ENCODE results near the gene AFF1. TPM values are rescaled to one million over a fixed set of nuclear protein-coding genes. Genes with fewer than 3 reads are reported as not detected.

The AFF1 gene
- total RNA-seq, 4 donors from 2014 or later, result 105 to 152 (median 111) TPM

DNA sequence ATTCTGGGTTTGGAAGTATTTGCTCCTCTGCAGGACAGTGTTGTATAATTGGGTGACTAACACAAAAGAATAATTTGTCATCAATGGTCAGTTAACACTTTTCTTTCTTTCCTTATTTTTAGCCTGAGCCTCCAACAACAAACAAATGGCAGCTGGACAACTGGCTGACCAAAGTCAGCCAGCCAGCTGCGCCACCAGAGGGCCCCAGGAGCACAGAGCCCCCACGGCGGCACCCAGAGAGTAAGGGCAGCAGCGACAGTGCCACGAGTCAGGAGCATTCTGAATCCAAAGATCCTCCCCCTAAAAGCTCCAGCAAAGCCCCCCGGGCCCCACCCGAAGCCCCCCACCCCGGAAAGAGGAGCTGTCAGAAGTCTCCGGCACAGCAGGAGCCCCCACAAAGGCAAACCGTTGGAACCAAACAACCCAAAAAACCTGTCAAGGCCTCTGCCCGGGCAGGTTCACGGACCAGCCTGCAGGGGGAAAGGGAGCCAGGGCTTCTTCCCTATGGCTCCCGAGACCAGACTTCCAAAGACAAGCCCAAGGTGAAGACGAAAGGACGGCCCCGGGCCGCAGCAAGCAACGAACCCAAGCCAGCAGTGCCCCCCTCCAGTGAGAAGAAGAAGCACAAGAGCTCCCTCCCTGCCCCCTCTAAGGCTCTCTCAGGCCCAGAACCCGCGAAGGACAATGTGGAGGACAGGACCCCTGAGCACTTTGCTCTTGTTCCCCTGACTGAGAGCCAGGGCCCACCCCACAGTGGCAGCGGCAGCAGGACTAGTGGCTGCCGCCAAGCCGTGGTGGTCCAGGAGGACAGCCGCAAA lies 179.6 kb downstream of the AFF1 start:
- no peaks in the 10 kb centered on the region for H3K9me3 ChIP-seq
- 89% methylated on average over 24 of the region's 24 CpGs for WGBS, 2 donors
- DNase-seq (ENCODE audit: low spot score in 2 of 2), result no peak
- peaks cover 3 to 54% (median 19%) of the 10 kb centered on the region in 3 donors for H3K36me3 ChIP-seq
- peaks cover 0 to 29% (median 3%) of the 10 kb centered on the region in 4 donors for H3K4me1 ChIP-seq
- no peaks in the 10 kb centered on the region for H3K27me3 ChIP-seq
- TF ChIP-seq, protein P1, sequence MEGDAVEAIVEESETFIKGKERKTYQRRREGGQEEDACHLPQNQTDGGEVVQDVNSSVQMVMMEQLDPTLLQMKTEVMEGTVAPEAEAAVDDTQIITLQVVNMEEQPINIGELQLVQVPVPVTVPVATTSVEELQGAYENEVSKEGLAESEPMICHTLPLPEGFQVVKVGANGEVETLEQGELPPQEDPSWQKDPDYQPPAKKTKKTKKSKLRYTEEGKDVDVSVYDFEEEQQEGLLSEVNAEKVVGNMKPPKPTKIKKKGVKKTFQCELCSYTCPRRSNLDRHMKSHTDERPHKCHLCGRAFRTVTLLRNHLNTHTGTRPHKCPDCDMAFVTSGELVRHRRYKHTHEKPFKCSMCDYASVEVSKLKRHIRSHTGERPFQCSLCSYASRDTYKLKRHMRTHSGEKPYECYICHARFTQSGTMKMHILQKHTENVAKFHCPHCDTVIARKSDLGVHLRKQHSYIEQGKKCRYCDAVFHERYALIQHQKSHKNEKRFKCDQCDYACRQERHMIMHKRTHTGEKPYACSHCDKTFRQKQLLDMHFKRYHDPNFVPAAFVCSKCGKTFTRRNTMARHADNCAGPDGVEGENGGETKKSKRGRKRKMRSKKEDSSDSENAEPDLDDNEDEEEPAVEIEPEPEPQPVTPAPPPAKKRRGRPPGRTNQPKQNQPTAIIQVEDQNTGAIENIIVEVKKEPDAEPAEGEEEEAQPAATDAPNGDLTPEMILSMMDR (IDR thresholded peaks at IDR 0.05), result no peak
- TF ChIP-seq EP300 (IDR thresholded peaks at IDR 0.05), result no peak
- TF ChIP-seq POLR2A (IDR thresholded peaks at IDR 0.05), result no peak
- H3K27ac ChIP-seq, result no peak overlapping the region
- no peak overlapping the region for H3K4me3 ChIP-seq

DNA sequence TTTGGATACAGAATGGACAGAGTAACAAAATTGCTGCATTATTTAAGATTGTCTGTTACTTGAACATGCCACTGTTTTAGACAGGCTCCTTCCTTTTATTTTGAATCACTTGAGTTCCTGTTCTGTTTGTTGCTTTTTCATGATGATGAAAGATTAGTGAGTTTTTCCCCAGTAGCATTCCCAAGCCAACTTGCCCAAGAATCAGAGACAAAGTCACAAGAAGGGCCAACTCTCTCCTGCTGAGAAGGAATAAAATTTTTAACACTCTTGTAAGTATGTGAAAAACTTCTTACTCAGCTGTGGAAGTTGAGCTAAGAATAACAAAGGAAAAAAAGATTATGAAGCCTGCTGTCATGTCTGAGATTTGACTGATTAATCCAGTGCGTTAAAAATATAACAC lies 181.4 kb downstream of the AFF1 start:
- TF ChIP-seq, protein P1 (IDR thresholded peaks at IDR 0.05), result no peak
- TF ChIP-seq EP300 (IDR thresholded peaks at IDR 0.05), result no peak
- Histone ChIP-seq H3K36me3 (peaks cover 3 to 68% (median 19%) of the 10 kb centered on the region in 3 donors), H3K4me3 (no peak overlapping the region), H3K27me3 (no peaks in the 10 kb centered on the region), H3K27ac (no peak overlapping the region), H3K9me3 (no peaks in the 10 kb centered on the region), H3K4me1 (peaks cover 0 to 34% (median 14%) of the 10 kb centered on the region in 4 donors)
- WGBS, 2 donors, result 97 to 98% methylated on average over 1 of the region's 1 CpG
- DNase-seq (ENCODE audit: low spot score in 2 of 2), result no peak

DNA sequence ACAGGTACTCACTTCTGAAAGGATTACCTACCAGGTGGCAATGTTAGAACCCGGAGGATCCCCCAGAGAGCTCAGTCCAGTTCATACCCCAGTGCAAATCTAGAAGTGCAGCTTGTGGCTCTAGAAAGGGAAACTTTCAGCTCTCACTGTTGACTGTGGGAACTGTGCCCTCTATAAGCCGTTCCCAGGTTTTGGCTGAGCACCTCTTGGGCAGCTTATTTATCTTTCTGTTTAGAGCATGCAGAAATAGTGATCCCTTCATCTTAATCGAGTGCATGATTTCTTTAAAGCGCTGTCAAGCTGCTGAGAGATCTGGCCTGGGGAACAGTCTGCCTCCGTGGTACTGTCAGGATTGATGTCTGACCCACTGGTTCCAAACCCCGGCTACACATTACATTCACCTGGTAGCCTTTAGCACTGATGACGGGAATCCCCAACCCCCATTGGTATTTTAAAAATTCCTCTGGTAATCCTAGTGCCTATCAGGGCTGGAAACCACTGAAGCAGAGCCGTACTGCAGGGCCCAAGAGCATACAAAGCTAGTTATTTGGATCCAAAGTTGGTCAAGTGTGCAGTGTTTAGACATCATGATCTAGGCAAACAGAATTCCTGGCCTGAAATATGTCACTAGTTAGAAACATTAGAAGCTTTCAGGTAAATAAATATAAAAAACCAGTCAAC lies 182.4 kb downstream of the AFF1 start:
- no peaks in the 10 kb centered on the region for H3K27me3 ChIP-seq
- no peak overlapping the region for H3K4me3 ChIP-seq
- 74 to 80% methylated on average over 8 of the region's 8 CpGs for WGBS, 2 donors
- H3K4me1 ChIP-seq, result peaks cover 0 to 44% (median 17%) of the 10 kb centered on the region in 4 donors
- no peaks in the 10 kb centered on the region for H3K9me3 ChIP-seq
- TF ChIP-seq EP300 (IDR thresholded peaks at IDR 0.05) (no peak), POLR2A (IDR thresholded peaks at IDR 0.05) (no peak)
- TF ChIP-seq, protein P1 (IDR thresholded peaks at IDR 0.05), result no peak
- DNase-seq (ENCODE audit: low spot score in 2 of 2), result no peak
- H3K27ac ChIP-seq, result no peak overlapping the region
- H3K36me3 ChIP-seq, result peaks cover 3 to 62% (median 19%) of the 10 kb centered on the region in 3 donors

DNA sequence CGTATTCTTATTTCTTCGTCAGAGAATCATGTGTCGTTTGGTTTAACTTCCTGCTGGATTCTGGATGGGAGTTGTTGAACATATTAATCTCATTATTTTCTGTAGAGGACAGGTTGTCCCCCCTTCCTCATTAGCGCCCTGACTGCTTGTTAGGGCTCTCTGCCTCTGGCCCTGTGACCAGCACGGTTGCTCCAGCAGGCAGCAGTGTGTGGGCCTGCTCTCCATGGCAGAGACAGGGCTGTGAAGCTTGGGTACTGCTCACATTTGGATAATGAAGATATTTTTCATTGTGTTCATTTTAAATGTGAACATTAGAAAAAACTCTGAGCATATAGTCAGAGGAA lies 182.9 kb downstream of the AFF1 start:
- H3K27ac ChIP-seq, result no peak overlapping the region
- no peaks in the 10 kb centered on the region for H3K27me3 ChIP-seq
- H3K9me3 ChIP-seq, result no peaks in the 10 kb centered on the region
- H3K4me1 ChIP-seq, result peaks cover 0 to 47% (median 17%) of the 10 kb centered on the region in 4 donors
- 82 to 87% methylated on average over 5 of the region's 5 CpGs for WGBS, 2 donors
- H3K36me3 ChIP-seq, result peaks cover 3 to 59% (median 19%) of the 10 kb centered on the region in 3 donors
- no peak for DNase-seq (ENCODE audit: low spot score in 2 of 2)
- no peak overlapping the region for H3K4me3 ChIP-seq
- TF ChIP-seq, protein P1 (IDR thresholded peaks at IDR 0.05), result no peak
- TF ChIP-seq POLR2A (IDR thresholded peaks at IDR 0.05), result no peak
- no peak for TF ChIP-seq EP300 (IDR thresholded peaks at IDR 0.05)

DNA sequence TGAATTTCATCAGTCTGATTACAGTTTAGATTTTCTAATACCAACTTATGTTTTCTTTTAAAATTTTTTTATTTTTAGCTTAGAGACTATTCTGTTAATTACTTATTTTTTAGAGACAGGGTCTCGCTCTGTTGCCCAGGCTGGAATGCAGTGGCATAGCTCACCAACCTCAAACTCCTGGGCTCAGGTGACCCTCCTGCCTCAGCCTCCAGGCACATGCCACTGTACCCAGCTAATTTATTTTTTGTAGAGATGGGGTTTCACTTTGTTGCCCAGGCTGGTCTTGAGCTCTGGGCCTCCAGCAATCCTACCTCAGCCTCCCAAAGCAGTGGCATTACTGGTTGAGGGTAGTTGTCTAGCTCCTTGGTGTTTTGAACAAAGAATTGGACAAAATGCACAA lies 183.6 kb downstream of the AFF1 start:
- H3K4me1 ChIP-seq, result peaks cover 0 to 50% (median 17%) of the 10 kb centered on the region in 4 donors
- H3K4me3 ChIP-seq, result no peak overlapping the region
- H3K27me3 ChIP-seq, result no peaks in the 10 kb centered on the region
- H3K36me3 ChIP-seq, result peaks cover 3 to 65% (median 19%) of the 10 kb centered on the region in 3 donors
- H3K9me3 ChIP-seq, result no peaks in the 10 kb centered on the region
- WGBS, 2 donors, result 100% methylated on average over 1 of the region's 1 CpG
- DNase-seq (ENCODE audit: low spot score in 2 of 2), result no peak
- H3K27ac ChIP-seq, result peak overlapping the region in 1 of 4 donors; percentile 56
- TF ChIP-seq, protein P1 (IDR thresholded peaks at IDR 0.05), result no peak
- no peak for TF ChIP-seq EP300 (IDR thresholded peaks at IDR 0.05)
- TF ChIP-seq POLR2A (IDR thresholded peaks at IDR 0.05), result no peak
